HFFc6 (cell line): ENCODE results near the gene KITLG. TPM values are rescaled to one million over a fixed set of nuclear protein-coding genes. Genes with fewer than 3 reads are reported as not detected.

ENCODE experiments used
- DNase-seq: peaks from one replicate; pipeline ENCODE4 v3.0.0-alpha.2; 2018
- H3K27ac Mint-ChIP-seq: 2 replicates; pipeline ENCODE4 v1.8.0; 2020; ENCODE audit warnings: mild to moderate bottlenecking, mixed read lengths
- H3K27me3 Mint-ChIP-seq: 2 replicates; pipeline ENCODE4 v1.8.0; 2021; ENCODE audit warnings: mild to moderate bottlenecking, moderate library complexity, mixed read lengths; ENCODE audit not compliant: insufficient read depth
- H3K36me3 Mint-ChIP-seq: 2 replicates; pipeline ENCODE4 v1.8.0; 2021; ENCODE audit warnings: low read depth, mixed read lengths
- H3K4me1 Mint-ChIP-seq: 2 replicates; pipeline ENCODE4 v1.8.0; 2020; ENCODE audit warnings: low read depth, mixed read lengths
- H3K4me3 Mint-ChIP-seq: 2 replicates; pipeline ENCODE4 v1.8.0; 2020; ENCODE audit warnings: mild to moderate bottlenecking, moderate library complexity, mixed read lengths
- H3K9me3 Mint-ChIP-seq: 2 replicates; pipeline ENCODE4 v1.8.0; 2020; ENCODE audit warnings: mild to moderate bottlenecking, mixed read lengths
- CTCF ChIP-seq: fragments of 200-600 bp; sonication (generic); IDR thresholded peaks from 2 replicates; pipeline ENCODE4 v1.5.0; 2021; ENCODE audit warnings: antibody characterized with exemption, mild to moderate bottlenecking
- total RNA-seq, 6 experiments: library from RNA; stranded (reverse); fragmentation: NEBNext Ultra II Directional; extraction: Animal tissue kit (Norgen Biotek cat#: 25700); gene quantifications; 2 replicates in 1 of 6; 3 replicates in 5 of 6; pipeline ENCODE4 v1.2.3, GENCODE V29; 2021

The KITLG gene
- total RNA-seq, 6 experiments from 2014 or later, result 44.4 to 91.2 (median 74.2) TPM

GRCh38 chr12:88590851-88591250 is 10.6 kb upstream of the KITLG start:
- H3K9me3 Mint-ChIP-seq, result peaks cover 10% of the 10 kb centered on the region
- H3K27me3 Mint-ChIP-seq, result no peaks in the 10 kb centered on the region; the same call in 1 of the 2 replicates
- no peak overlapping the region for H3K4me3 Mint-ChIP-seq
- no peak overlapping the region for H3K27ac Mint-ChIP-seq
- no peak for DNase-seq
- no peak for TF ChIP-seq CTCF
- peaks cover 11% of the 10 kb centered on the region for H3K36me3 Mint-ChIP-seq
- peaks cover 14% of the 10 kb centered on the region for H3K4me1 Mint-ChIP-seq

- no peak for DNase-seq
- H3K9me3 Mint-ChIP-seq, result peaks cover 18% of the 10 kb centered on the region
- TF ChIP-seq CTCF, result no peak
- peaks cover 3% of the 10 kb centered on the region; the same call in 1 of the 2 replicates for H3K27me3 Mint-ChIP-seq
- H3K27ac Mint-ChIP-seq, result no peak overlapping the region
- peaks cover 22% of the 10 kb centered on the region for H3K36me3 Mint-ChIP-seq
- H3K4me1 Mint-ChIP-seq, result 0 out of 2 replicates have a peak, but pooled peaks cover 5% of the 10 kb centered on the region
- H3K4me3 Mint-ChIP-seq, result no peak overlapping the region
Observed at GRCh38 chr12:88585077-88585476, 4.8 kb upstream of the KITLG start.

- H3K4me1 Mint-ChIP-seq, result peaks cover 45% of the 10 kb centered on the region
- TF ChIP-seq CTCF, result no peak
- peak overlapping the region; percentile 77 for H3K27ac Mint-ChIP-seq
- peaks cover 5% of the 10 kb centered on the region; the same call in 1 of the 2 replicates for H3K27me3 Mint-ChIP-seq
- no peaks in the 10 kb centered on the region for H3K9me3 Mint-ChIP-seq
- H3K4me3 Mint-ChIP-seq, result peak overlapping the region; percentile 97
- H3K36me3 Mint-ChIP-seq, result no peaks in the 10 kb centered on the region; the same call in 1 of the 2 replicates
- no peak for DNase-seq
Observed at GRCh38 chr12:88579601-88580050, 645 bp downstream of the KITLG start.

- TF ChIP-seq CTCF, result peak; percentile 73
- H3K27me3 Mint-ChIP-seq, result peaks cover 7% of the 10 kb centered on the region; the same call in 1 of the 2 replicates
- peak; percentile 17 for DNase-seq
- no peaks in the 10 kb centered on the region; the same call in 1 of the 2 replicates for H3K36me3 Mint-ChIP-seq
- peak overlapping the region; percentile 97 for H3K4me3 Mint-ChIP-seq
- H3K4me1 Mint-ChIP-seq, result peaks cover 50% of the 10 kb centered on the region
- peak overlapping the region; percentile 77 for H3K27ac Mint-ChIP-seq
- H3K9me3 Mint-ChIP-seq, result no peaks in the 10 kb centered on the region
Observed at GRCh38 chr12:88579161-88579517, 1.1 kb downstream of the KITLG start.

- H3K4me3 Mint-ChIP-seq, result peak overlapping the region; percentile 97
- no peak for TF ChIP-seq CTCF
- H3K27me3 Mint-ChIP-seq, result peaks cover 7% of the 10 kb centered on the region; the same call in 1 of the 2 replicates
- peaks cover 56% of the 10 kb centered on the region for H3K4me1 Mint-ChIP-seq
- H3K36me3 Mint-ChIP-seq, result no peaks in the 10 kb centered on the region; the same call in 1 of the 2 replicates
- no peaks in the 10 kb centered on the region for H3K9me3 Mint-ChIP-seq
- peak; percentile 18 for DNase-seq
- peak overlapping the region; percentile 77 for H3K27ac Mint-ChIP-seq
Observed at GRCh38 chr12:88578276-88579160, 1.8 kb downstream of the KITLG start.
